SIG-M5 treated with dmso at 0.1 percent for 504 hours (cell line): ENCODE data around the gene TP53BP1.

Source experiments
- DNase-seq: peaks from one replicate; lab custom pipeline; 2025; ENCODE audit not compliant: unreplicated experiment; lab: John Stamatoyannopoulos, UW

Gene TP53BP1

GRCh38 chr15:43493703-43494472 lies 932 bp upstream of the TP53BP1 start:
- no peak for DNase-seq

GRCh38 chr15:43492266-43492665 lies 690 bp downstream of the TP53BP1 start:
- no peak for DNase-seq

- DNase-seq = no peak
Observed at GRCh38 chr15:43489191-43489590, 3.8 kb downstream of the TP53BP1 start.

GRCh38 chr15:43488790-43489189 lies 4.2 kb downstream of the TP53BP1 start:
- DNase-seq = no peak

GRCh38 chr15:43487271-43487895 lies 5.6 kb downstream of the TP53BP1 start:
- no peak for DNase-seq

- DNase-seq = no peak
Observed at GRCh38 chr15:43484455-43484854, 8.5 kb downstream of the TP53BP1 start.

- DNase-seq = no peak
Observed at GRCh38 chr15:43483297-43484128, 9.4 kb downstream of the TP53BP1 start.

- DNase-seq = no peak
Observed at GRCh38 chr15:43473885-43474284, 19.1 kb downstream of the TP53BP1 start.

- DNase-seq = no peak
Observed at GRCh38 chr15:43471975-43472374, 21.0 kb downstream of the TP53BP1 start.

- DNase-seq = no peak
Observed at GRCh38 chr15:43469867-43470266, 23.1 kb downstream of the TP53BP1 start.

- peak; percentile 73 for DNase-seq
Observed at GRCh38 chr15:43465100-43465499, 27.9 kb downstream of the TP53BP1 start.

GRCh38 chr15:43463998-43464397 lies 29.0 kb downstream of the TP53BP1 start:
- DNase-seq = no peak

- DNase-seq = no peak
Observed at GRCh38 chr15:43463507-43463906, 29.4 kb downstream of the TP53BP1 start.

- DNase-seq = no peak
Observed at GRCh38 chr15:43449981-43450380, 43.0 kb downstream of the TP53BP1 start.

- DNase-seq = no peak
Observed at GRCh38 chr15:43446344-43446743, 46.6 kb downstream of the TP53BP1 start.

- DNase-seq = peak; percentile 13
Observed at GRCh38 chr15:43441316-43441715, 51.6 kb downstream of the TP53BP1 start.

GRCh38 chr15:43440721-43441281 lies 52.2 kb downstream of the TP53BP1 start:
- DNase-seq = peak; percentile 95

- no peak for DNase-seq
Observed at GRCh38 chr15:43439268-43439667, 53.7 kb downstream of the TP53BP1 start.

GRCh38 chr15:43436395-43436794 lies 56.6 kb downstream of the TP53BP1 start:
- no peak for DNase-seq

GRCh38 chr15:43434446-43434845 lies 58.5 kb downstream of the TP53BP1 start:
- DNase-seq = no peak

GRCh38 chr15:43433661-43434303 lies 59.2 kb downstream of the TP53BP1 start:
- DNase-seq = no peak
